ENCODE measurements around the gene ATP6V0D1. TPM values are rescaled to one million over a fixed set of nuclear protein-coding genes. Genes with fewer than 3 reads are reported as not detected.

ATP6V0D1 gene
- polyA plus RNA-seq, 1 donor from 2014 or later = 188 TPM

DNA sequence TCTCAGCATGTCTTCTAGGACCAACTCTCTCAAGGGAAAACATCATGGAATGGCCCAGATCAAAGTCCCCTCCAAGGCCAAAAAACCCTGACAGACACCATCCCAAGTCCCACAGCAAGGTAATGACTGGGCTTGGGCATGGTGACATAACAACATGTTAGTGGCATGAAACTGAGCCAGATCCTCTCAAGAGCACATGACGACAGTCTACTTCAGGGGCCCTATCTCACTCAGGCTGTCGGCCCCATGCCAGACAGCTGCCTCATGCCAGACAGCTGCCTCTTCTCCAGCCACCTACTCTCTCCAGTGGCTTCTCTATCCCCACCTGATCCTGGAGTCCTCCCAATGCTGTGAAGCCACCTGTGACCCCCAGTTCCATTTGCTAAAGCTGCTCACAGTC lies 31.6 kb downstream of the ATP6V0D1 start:
- H4K20me1 ChIP-seq (ENCODE audit: insufficient read depth) = no peaks in the 10 kb centered on the region
- H3K9me2 ChIP-seq (ENCODE audit: insufficient read depth, low read length) = no peaks in the 10 kb centered on the region
- H3K79me2 ChIP-seq (replicated peaks; ENCODE audit: insufficient read depth, low read length) = no peaks in the 10 kb centered on the region
- TF ChIP-seq MXI1 (conservative IDR thresholded peaks at IDR 0.05; ENCODE audit: poor library complexity, severe bottlenecking) = no peak
- TF ChIP-seq RAD21 (conservative IDR thresholded peaks at IDR 0.05) = no peak
- TF ChIP-seq, protein P1, sequence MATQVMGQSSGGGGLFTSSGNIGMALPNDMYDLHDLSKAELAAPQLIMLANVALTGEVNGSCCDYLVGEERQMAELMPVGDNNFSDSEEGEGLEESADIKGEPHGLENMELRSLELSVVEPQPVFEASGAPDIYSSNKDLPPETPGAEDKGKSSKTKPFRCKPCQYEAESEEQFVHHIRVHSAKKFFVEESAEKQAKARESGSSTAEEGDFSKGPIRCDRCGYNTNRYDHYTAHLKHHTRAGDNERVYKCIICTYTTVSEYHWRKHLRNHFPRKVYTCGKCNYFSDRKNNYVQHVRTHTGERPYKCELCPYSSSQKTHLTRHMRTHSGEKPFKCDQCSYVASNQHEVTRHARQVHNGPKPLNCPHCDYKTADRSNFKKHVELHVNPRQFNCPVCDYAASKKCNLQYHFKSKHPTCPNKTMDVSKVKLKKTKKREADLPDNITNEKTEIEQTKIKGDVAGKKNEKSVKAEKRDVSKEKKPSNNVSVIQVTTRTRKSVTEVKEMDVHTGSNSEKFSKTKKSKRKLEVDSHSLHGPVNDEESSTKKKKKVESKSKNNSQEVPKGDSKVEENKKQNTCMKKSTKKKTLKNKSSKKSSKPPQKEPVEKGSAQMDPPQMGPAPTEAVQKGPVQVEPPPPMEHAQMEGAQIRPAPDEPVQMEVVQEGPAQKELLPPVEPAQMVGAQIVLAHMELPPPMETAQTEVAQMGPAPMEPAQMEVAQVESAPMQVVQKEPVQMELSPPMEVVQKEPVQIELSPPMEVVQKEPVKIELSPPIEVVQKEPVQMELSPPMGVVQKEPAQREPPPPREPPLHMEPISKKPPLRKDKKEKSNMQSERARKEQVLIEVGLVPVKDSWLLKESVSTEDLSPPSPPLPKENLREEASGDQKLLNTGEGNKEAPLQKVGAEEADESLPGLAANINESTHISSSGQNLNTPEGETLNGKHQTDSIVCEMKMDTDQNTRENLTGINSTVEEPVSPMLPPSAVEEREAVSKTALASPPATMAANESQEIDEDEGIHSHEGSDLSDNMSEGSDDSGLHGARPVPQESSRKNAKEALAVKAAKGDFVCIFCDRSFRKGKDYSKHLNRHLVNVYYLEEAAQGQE (IDR thresholded peaks at IDR 0.05; ENCODE audit: borderline replicate concordance) = no peak
- TF ChIP-seq SMC3 (conservative IDR thresholded peaks at IDR 0.05; ENCODE audit: poor library complexity) = no peak
- no peak for TF ChIP-seq POLR2AphosphoS5 (IDR thresholded peaks at IDR 0.05)
- TF ChIP-seq TAF1 (IDR thresholded peaks at IDR 0.05; ENCODE audit: low read depth) = no peak
- no peak for TF ChIP-seq EP300 (conservative IDR thresholded peaks at IDR 0.05; ENCODE audit: poor library complexity, severe bottlenecking)
- TF ChIP-seq, protein P2, sequence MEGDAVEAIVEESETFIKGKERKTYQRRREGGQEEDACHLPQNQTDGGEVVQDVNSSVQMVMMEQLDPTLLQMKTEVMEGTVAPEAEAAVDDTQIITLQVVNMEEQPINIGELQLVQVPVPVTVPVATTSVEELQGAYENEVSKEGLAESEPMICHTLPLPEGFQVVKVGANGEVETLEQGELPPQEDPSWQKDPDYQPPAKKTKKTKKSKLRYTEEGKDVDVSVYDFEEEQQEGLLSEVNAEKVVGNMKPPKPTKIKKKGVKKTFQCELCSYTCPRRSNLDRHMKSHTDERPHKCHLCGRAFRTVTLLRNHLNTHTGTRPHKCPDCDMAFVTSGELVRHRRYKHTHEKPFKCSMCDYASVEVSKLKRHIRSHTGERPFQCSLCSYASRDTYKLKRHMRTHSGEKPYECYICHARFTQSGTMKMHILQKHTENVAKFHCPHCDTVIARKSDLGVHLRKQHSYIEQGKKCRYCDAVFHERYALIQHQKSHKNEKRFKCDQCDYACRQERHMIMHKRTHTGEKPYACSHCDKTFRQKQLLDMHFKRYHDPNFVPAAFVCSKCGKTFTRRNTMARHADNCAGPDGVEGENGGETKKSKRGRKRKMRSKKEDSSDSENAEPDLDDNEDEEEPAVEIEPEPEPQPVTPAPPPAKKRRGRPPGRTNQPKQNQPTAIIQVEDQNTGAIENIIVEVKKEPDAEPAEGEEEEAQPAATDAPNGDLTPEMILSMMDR (IDR thresholded peaks at IDR 0.05; ENCODE audit: poor library complexity, severe bottlenecking) = no peak
- TF ChIP-seq EZH2 (IDR thresholded peaks at IDR 0.05; ENCODE audit: borderline replicate concordance, insufficient read depth, low read length, poor library complexity, severe bottlenecking) = no peak
- no peaks in the 10 kb centered on the region for H3F3A ChIP-seq (ENCODE audit: insufficient read depth, low read length, poor library complexity, severe bottlenecking)
- no peak overlapping the region for H2AFZ ChIP-seq (ENCODE audit: low read depth, low read length)
- H3K9ac ChIP-seq (ENCODE audit: low read length) = no peak overlapping the region
- no peak overlapping the region for H3K4me2 ChIP-seq (ENCODE audit: low read length)
- H3K36me3 ChIP-seq (ENCODE audit: insufficient read depth, low read length) = no peaks in the 10 kb centered on the region
- H3K9me3 ChIP-seq (ENCODE audit: low read length) = no peaks in the 10 kb centered on the region
- no peaks in the 10 kb centered on the region for H3K27me3 ChIP-seq (ENCODE audit: insufficient read depth, low read depth, low read length)
- no peak overlapping the region for H3K4me3 ChIP-seq (ENCODE audit: low read length)
- H3K27ac ChIP-seq (ENCODE audit: low read length) = no peak overlapping the region

DNA sequence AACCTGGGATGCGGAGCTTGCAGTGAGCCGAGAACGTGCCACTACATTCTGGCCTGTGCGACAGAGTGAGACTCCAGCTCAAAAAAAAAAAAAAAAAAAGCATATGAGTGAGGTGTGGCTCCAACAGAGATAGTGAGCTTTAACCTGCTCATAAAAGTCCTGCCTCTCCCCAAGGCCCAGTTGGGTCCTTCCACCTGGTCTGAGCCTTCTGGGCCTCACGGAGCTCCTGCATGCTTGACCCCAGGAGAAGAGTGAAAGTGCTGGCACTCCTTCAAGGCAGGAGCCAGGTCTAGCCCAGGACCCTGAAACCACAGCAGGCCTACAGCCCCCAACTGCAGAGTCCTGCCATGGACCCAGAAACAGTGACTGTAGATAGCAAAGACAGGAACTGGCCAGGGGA lies 32.4 kb downstream of the ATP6V0D1 start:
- Histone ChIP-seq H2AFZ (ENCODE audit: low read depth, low read length) (no peak overlapping the region), H3K27ac (ENCODE audit: low read length) (no peak overlapping the region), H3K4me2 (ENCODE audit: low read length) (no peak overlapping the region), H3K36me3 (ENCODE audit: insufficient read depth, low read length) (no peaks in the 10 kb centered on the region), H3K27me3 (ENCODE audit: insufficient read depth, low read depth, low read length) (no peaks in the 10 kb centered on the region), H3F3A (ENCODE audit: insufficient read depth, low read length, poor library complexity, severe bottlenecking) (no peaks in the 10 kb centered on the region), H4K20me1 (ENCODE audit: insufficient read depth) (no peaks in the 10 kb centered on the region), H3K9me3 (ENCODE audit: low read length) (no peaks in the 10 kb centered on the region), H3K9me2 (ENCODE audit: insufficient read depth, low read length) (no peaks in the 10 kb centered on the region), H3K9ac (ENCODE audit: low read length) (no peak overlapping the region), H3K79me2 (replicated peaks; ENCODE audit: insufficient read depth, low read length) (no peaks in the 10 kb centered on the region), H3K4me3 (ENCODE audit: low read length) (no peak overlapping the region)
- TF ChIP-seq, protein P1 (IDR thresholded peaks at IDR 0.05; ENCODE audit: borderline replicate concordance) = no peak
- no peak for TF ChIP-seq TAF1 (IDR thresholded peaks at IDR 0.05; ENCODE audit: low read depth)
- no peak for TF ChIP-seq MXI1 (conservative IDR thresholded peaks at IDR 0.05; ENCODE audit: poor library complexity, severe bottlenecking)
- TF ChIP-seq EP300 (conservative IDR thresholded peaks at IDR 0.05; ENCODE audit: poor library complexity, severe bottlenecking) = no peak
- TF ChIP-seq, protein P2 (IDR thresholded peaks at IDR 0.05; ENCODE audit: poor library complexity, severe bottlenecking) = no peak
- no peak for TF ChIP-seq POLR2AphosphoS5 (IDR thresholded peaks at IDR 0.05)
- TF ChIP-seq RAD21 (conservative IDR thresholded peaks at IDR 0.05) = no peak
- no peak for TF ChIP-seq SMC3 (conservative IDR thresholded peaks at IDR 0.05; ENCODE audit: poor library complexity)
- TF ChIP-seq EZH2 (IDR thresholded peaks at IDR 0.05; ENCODE audit: borderline replicate concordance, insufficient read depth, low read length, poor library complexity, severe bottlenecking) = no peak
